ENCODE data around the gene LRWD1. TPM values are rescaled to one million over a fixed set of nuclear protein-coding genes. Genes with fewer than 3 reads are reported as not detected.

LRWD1 gene
- total RNA-seq, 4 donors from 2014 or later, result 7.0 to 9.2 (median 8.1) TPM

GRCh38 chr7:102424787-102425218 lies 40.0 kb upstream of the LRWD1 start:
- TF ChIP-seq CTCF (IDR thresholded peaks at IDR 0.05; ENCODE audit: low read depth), result no peak

- no peak for TF ChIP-seq CTCF (IDR thresholded peaks at IDR 0.05; ENCODE audit: low read depth)
These were observed 39.0 kb upstream of the LRWD1 start for GRCh38 chr7:102425639-102426267.

GRCh38 chr7:102426268-102427018 lies 38.3 kb upstream of the LRWD1 start:
- TF ChIP-seq CTCF (IDR thresholded peaks at IDR 0.05; ENCODE audit: low read depth), result no peak

- TF ChIP-seq CTCF (IDR thresholded peaks at IDR 0.05; ENCODE audit: low read depth), result no peak
These were observed 37.8 kb upstream of the LRWD1 start for GRCh38 chr7:102427019-102427405.

- no peak for TF ChIP-seq CTCF (IDR thresholded peaks at IDR 0.05; ENCODE audit: low read depth)
These were observed 35.5 kb upstream of the LRWD1 start for GRCh38 chr7:102429141-102429899.

- no peak for TF ChIP-seq CTCF (IDR thresholded peaks at IDR 0.05; ENCODE audit: low read depth)
These were observed 33.0 kb upstream of the LRWD1 start for GRCh38 chr7:102431617-102432298.

Data from subcutaneous adipose tissue (tissue), 4 donors.